Measurements from ENCODE around the gene RSU1.
"Not testable (repeated sequence)": the region's sequence is repeated elsewhere in the genome, so short reads cannot be mapped to it uniquely, and the experiment has no call there.

The RSU1 gene

GRCh38 chr10:16777473-16778370, 39.5 kb downstream of the RSU1 start:
- peak; percentile 73 for DNase-seq

GRCh38 chr10:16776896-16777295, 40.3 kb downstream of the RSU1 start:
- DNase-seq = no peak

GRCh38 chr10:16773334-16773733, 43.9 kb downstream of the RSU1 start:
- DNase-seq = no peak

- DNase-seq = no peak
Measured at GRCh38 chr10:16770670-16771069, 46.6 kb downstream of the RSU1 start.

GRCh38 chr10:16770141-16770540, 47.1 kb downstream of the RSU1 start:
- no peak for DNase-seq

GRCh38 chr10:16769331-16769730, 47.9 kb downstream of the RSU1 start:
- DNase-seq = no peak

GRCh38 chr10:16768702-16769101, 48.5 kb downstream of the RSU1 start:
- no peak for DNase-seq

- no peak for DNase-seq
Measured at GRCh38 chr10:16765509-16766375, 51.5 kb downstream of the RSU1 start.

GRCh38 chr10:16761300-16761699, 55.9 kb downstream of the RSU1 start:
- no peak for DNase-seq

GRCh38 chr10:16756561-16757221, 60.5 kb downstream of the RSU1 start:
- no peak for DNase-seq

- no peak for DNase-seq
Measured at GRCh38 chr10:16754765-16755164, 62.5 kb downstream of the RSU1 start.

GRCh38 chr10:16752849-16753248, 64.4 kb downstream of the RSU1 start:
- not testable (repeated sequence) for DNase-seq

- no peak for DNase-seq
Measured at GRCh38 chr10:16752099-16752498, 65.1 kb downstream of the RSU1 start.

GRCh38 chr10:16751244-16751643, 66.0 kb downstream of the RSU1 start:
- DNase-seq = no peak

- DNase-seq = no peak
Measured at GRCh38 chr10:16750461-16750860, 66.8 kb downstream of the RSU1 start.

- no peak for DNase-seq
Measured at GRCh38 chr10:16748749-16749148, 68.5 kb downstream of the RSU1 start.

- no peak for DNase-seq
Measured at GRCh38 chr10:16746856-16747255, 70.4 kb downstream of the RSU1 start.

GRCh38 chr10:16745061-16745460, 72.2 kb downstream of the RSU1 start:
- no peak for DNase-seq

- no peak for DNase-seq
Measured at GRCh38 chr10:16742165-16742960, 74.9 kb downstream of the RSU1 start.

GRCh38 chr10:16741540-16741939, 75.7 kb downstream of the RSU1 start:
- DNase-seq = no peak

GRCh38 chr10:16737420-16737819, 79.8 kb downstream of the RSU1 start:
- no peak for DNase-seq

GRCh38 chr10:16735671-16736070, 81.6 kb downstream of the RSU1 start:
- DNase-seq = no peak
